Measurements from ENCODE around the gene UNC13B.

DNA sequence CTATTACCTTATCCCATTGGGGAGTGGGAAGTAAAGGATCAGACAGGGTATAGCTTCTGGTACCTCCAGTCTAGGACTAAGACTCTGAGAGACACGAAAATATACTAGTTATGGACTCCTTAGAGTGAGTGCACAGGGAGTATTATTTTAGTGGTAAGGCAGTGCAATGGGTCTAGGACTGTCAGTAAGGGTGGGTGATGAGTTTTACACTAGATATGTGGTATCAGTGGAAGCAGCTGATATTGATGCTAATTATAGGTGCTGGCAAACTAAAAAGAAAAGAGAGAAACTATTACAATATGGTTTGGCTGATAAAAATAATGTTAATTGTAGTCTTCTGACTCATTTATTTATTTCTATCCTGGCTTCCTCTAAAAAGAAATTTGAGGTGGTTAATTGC is 118.6 kb downstream of the UNC13B start:
- TF ChIP-seq, protein P1, sequence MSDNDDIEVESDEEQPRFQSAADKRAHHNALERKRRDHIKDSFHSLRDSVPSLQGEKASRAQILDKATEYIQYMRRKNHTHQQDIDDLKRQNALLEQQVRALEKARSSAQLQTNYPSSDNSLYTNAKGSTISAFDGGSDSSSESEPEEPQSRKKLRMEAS (IDR thresholded peaks at IDR 0.05): no peak
- TF ChIP-seq, protein P2, sequence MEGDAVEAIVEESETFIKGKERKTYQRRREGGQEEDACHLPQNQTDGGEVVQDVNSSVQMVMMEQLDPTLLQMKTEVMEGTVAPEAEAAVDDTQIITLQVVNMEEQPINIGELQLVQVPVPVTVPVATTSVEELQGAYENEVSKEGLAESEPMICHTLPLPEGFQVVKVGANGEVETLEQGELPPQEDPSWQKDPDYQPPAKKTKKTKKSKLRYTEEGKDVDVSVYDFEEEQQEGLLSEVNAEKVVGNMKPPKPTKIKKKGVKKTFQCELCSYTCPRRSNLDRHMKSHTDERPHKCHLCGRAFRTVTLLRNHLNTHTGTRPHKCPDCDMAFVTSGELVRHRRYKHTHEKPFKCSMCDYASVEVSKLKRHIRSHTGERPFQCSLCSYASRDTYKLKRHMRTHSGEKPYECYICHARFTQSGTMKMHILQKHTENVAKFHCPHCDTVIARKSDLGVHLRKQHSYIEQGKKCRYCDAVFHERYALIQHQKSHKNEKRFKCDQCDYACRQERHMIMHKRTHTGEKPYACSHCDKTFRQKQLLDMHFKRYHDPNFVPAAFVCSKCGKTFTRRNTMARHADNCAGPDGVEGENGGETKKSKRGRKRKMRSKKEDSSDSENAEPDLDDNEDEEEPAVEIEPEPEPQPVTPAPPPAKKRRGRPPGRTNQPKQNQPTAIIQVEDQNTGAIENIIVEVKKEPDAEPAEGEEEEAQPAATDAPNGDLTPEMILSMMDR (IDR thresholded peaks at IDR 0.05 in 2 of 3, conservative IDR thresholded peaks at IDR 0.05 in 1 of 3; ENCODE audit: borderline replicate concordance in 1 of 3, insufficient read depth in 1 of 3, low read depth in 2 of 3, low read length in 2 of 3): no peak
- no peak for TF ChIP-seq SP1 (IDR thresholded peaks at IDR 0.05; ENCODE audit: low read depth)
- TF ChIP-seq EZH2 (IDR thresholded peaks at IDR 0.05): no peak
- no peak for TF ChIP-seq POLR2A (IDR thresholded peaks at IDR 0.05; ENCODE audit: borderline replicate concordance, extremely low read depth, insufficient read depth, insufficient read length)
